GOT3 (cell line): ENCODE measurements around the gene LBX2.

ENCODE experiments used
- DNase-seq: peaks from one replicate; lab custom pipeline; 2025; ENCODE audit warnings: mixed read lengths; lab: John Stamatoyannopoulos, UW

The LBX2 gene, protein sequence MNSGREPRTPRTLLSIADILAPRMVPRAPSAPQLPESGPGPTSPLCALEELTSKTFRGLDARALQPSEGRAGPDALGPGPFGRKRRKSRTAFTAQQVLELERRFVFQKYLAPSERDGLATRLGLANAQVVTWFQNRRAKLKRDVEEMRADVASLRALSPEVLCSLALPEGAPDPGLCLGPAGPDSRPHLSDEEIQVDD

DNA sequence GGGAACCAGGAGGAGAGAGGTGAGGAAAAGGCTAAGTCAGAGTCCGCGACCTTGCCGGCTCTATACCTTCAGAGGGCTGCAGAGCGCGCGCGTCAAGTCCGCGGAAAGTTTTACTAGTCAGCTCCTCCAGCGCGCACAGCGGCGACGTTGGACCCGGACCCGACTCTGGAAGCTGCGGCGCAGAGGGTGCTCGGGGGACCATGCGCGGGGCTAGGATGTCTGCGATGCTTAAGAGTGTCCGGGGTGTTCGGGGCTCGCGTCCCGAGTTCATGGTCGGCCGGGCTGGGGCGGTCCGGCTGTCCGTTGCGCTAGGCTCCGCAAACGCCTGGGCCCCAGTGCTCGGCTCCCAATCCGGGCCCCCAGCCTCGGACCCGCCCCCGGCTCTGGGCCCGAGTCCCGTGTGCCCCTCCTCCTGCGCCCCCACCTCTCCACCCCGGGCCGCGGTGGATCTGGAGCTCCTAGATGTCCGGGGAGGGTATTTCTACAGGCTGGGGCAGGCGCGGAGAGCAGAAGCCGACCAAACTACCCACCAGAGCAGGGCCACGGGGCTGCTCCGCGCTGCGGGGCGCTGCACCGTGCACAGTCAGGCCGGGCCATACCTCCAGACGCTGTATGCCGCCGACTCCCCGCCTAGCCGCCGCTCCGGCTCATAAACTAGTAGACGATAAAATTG lies at the start of gene LBX2:
Gene LBX2 (minus strand): TSS at position 337 of the 673 bp plus-strand sequence. CDS start 66 bp downstream, at position 271.
- DNase-seq = no peak

DNA sequence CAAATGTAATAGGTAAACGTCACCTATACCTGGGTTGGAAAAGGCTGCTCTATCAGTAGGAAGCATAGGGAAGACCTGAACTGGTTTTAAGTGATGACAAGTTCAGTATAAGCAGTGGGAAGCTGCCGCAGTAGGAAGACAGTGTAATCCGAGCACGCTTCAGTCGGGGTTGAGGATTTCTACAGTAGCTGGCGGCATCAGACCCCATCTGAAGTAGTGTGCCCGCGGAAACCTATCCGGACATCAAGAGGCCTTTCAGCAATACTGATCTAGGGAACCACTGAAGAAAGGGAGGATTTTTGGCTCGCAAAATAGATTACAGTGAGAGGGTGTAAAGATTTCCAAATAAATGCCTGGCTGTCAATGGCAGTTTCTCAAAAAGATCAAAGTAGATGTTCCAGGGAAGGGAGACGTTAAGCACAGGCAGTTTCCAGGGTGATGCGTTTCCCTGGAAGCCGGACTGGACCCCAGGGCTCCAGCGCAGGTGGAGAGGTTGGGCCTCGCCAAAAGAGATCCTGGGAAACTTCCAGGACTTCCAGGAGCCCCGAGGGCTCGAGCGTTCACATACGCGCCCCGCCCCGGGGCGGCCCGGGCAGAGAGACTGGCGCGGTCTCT lies 49.0 kb upstream of the LBX2 start:
- no peak for DNase-seq

DNA sequence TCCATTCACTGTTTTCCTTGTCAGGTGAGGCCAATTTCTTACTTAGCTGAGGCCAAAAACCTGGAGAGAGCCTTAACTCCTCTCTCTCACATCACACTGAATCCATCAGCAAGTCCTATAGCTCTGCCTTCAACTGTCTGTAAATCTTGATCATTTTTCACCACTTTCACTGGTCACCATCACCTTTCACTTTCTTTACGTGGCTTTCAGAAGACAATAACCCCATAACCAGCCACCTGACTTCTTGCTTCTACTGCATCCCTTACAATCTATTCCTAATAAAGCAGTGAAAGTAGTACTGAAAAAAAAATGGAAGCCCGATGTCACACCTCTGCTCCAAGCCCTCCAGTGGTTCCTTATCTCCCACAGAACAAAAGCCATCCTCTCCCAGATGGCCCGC lies 46.6 kb upstream of the LBX2 start:
- DNase-seq = no peak

DNA sequence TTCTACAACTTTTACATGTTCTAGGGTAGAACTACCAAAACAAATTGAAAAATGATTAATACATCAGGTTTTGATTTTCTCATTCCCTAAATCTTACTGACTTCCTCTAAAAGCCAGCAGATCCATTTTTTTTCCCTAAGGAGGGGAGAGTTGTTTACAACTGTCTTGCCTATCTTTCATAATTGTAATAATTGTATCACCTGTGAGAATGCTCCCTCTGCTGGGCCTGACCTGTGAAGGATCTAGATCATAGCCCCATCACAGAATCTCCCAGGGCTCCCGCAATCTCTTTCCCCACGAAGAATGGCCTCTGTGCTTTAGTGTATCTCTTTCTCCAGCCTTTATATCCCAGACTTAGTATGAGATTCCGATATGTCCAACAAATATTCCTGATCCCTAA lies 45.2 kb upstream of the LBX2 start:
- no peak for DNase-seq

DNA sequence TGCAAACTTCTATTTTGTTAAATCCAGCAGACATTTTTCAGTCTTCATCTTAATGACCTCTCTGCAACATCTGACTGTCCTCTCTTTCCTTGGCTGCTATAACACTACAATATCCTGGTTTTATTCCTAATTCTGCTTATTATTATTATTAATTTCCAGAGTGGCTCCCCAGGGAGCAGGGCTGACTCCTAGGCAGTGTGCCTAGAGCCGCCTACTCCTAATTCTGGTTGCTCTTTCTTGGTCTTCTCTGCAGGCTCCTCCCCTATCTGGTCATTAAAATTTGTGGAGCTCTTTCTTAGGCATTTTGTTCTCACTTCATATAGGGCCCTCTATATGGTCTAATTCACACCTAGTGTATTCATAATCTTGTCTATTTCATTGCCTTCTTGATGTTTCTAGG lies 43.6 kb upstream of the LBX2 start:
- DNase-seq = no peak

DNA sequence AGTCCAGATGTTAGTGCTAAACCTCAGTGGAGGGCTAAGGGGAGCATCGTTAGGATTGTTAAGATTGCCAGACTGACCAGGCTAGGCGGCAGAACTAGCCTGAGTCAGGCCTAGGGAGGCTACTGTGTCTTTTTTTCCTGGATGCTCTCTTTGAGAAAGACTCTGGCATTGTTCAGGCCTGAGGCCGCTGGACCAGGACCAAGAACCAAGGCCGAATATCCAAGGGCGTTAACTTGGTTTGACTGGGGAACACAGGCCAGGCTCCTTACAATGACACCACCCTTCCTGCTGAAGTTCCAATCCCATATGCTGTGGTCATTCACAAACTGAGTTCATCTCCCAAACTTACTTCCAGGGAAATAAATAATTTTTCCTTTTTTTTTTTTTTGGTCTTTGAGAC lies 40.9 kb upstream of the LBX2 start:
- no peak for DNase-seq

DNA sequence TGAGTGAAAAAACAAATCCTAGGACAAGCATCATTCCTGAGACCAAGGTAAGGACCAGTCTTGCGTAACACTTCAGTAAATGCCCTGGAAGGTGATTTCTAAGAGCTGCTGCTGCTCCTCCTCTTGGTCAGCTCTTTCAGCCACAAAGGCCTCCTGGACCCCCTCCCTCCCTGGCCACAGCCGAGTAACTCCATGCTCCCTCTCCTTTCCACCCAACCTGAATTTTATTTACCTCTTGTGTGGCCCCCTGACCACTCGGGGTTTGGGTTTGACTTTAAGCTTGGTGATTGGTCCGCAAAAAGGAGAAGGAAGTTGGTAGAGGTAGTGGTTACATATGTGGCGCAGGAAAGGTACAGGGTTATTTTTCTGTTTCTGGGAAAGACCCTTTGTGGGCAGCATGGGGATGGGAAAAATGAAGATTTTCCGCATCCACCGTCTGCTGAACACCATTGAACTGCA lies 39.5 kb upstream of the LBX2 start:
- DNase-seq = no peak

DNA sequence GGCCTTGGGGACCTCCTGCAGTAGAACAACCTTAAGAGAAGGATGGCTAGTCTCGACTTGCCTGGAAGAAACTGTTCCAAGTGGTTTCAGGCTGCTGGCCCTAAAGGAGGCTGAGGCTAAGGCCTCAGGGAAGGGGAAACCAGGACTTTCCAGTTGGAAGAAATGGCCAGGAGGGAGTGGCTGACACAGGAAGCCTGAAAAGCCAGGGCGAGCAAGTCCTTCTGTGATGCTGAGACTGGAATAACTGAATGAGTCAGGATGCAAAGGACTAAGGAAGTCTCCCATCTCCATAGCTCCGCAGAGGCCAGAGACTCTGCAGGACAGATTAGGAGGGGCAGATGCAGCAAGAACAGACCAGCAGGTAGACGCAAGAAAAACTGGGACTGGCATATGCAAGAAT lies 37.7 kb upstream of the LBX2 start:
- DNase-seq = no peak

DNA sequence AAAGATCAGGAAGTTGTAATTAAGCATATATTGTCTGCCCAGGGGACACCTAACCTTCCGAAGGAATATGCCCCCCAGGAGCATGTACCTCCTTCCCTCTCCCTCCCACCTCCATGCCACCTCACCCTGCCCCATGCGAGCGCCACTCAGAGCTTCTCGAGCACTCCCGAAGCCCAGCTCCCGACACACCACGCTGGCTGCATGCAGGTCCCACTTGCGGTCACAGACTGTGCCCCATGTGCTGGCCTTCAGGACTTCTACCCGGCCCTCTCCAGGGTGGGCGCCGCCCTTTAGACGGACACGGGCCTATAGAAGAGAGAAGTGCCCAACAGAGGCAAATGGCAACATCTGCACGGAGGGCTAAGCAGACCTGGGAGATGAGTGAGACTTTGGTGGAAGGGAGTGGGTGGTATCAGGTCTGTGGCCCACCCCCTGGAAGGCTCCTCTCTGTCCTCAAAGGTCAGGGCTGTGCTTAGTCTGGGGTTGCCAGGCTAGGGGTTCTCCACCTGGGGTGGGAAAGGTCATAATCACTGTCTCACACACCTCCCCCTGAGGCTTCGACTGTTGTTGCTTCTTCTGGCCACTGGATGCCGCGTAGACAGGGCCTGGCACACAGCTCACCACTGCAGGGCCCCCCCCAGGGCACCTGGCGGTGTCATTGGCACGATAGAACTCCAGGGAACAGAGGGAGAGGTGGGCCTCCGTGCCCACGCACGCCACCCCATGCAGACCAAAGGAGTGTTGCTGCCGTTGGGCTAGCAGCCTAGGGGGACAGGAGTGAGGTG lies 37.0 kb upstream of the LBX2 start:
- DNase-seq = no peak

DNA sequence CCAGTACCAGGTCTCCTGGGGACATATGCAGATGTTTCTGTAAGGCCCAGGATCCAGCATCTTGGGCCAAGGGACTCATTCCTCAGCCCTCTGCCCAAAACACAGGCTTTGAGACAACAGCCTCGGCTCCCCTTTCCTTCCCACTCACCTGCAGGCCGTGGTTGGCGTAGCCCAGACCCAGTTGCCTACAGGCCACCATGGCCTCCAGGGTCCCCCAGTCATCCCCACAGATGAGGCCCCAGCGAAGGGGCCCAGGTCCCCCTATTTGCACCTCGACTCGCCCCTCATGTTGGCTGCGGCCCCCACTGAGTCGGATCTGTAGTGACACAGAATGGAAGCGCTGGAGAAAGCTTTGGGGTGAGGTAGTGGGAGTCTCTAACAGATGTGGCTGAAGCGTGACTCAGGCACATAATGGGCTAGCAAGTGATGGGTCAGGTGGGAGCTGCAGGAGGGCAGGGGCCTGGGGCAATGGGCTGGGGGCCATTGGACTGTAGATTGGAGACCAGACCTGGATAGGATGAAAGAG lies 36.1 kb upstream of the LBX2 start:
- DNase-seq = no peak

DNA sequence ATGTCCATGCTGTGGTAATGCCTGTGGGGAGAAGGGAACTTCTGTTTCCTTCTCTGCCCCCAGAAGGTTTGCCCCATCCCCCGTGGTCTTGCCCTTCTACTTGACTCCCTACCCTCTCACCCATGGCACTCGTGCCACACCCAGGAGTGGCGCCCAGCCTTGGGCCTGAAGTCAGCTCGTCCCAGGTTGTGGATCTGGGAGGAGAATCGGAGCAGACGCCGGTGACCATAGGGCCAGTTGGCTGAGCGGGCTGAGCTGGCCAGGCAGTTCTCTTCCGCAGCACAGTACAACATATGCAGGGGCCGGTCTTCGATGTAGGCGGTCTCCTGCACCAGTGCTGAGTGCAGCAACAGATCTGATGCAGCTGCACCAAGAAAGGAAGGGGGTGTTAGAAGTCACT lies 35.0 kb upstream of the LBX2 start:
- DNase-seq = no peak

DNA sequence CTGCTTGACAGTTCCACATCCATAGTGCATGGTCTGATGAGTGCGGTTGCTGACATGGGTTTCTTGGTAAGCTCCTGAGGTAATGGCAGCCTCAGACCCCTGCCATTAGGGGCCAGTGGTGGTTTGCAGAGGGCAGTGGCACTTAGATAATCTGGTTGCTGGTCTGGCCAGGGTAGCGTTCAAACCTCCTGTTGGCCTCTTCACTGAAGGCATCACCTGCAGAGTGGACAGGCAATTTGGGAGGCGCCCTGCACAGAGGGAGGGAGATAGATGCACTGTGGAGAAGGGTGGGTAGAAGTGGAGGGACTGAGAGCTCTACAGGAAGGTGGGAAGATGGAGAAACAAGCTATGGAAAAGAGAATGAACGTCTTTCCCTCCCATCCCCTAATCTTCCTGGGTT lies 34.1 kb upstream of the LBX2 start:
- DNase-seq = no peak

DNA sequence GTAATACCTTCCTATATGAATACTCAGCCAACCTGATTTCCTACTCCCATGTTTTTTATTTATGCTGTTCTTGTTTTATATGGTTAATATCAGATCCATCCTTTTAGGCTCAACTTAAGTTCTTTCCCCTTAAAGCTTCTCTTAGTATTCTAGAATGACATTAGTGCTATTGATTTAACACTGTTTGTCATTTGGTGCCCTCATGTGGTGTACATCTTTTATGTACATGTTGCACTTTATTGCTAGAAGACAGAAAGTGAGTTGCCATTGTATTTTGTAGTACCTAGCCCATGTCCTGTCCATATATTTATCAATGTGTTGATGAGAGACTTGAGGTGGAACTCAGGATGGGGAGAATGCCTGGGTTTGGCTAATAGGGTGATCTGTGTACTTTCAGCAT lies 32.8 kb upstream of the LBX2 start:
- no peak for DNase-seq

DNA sequence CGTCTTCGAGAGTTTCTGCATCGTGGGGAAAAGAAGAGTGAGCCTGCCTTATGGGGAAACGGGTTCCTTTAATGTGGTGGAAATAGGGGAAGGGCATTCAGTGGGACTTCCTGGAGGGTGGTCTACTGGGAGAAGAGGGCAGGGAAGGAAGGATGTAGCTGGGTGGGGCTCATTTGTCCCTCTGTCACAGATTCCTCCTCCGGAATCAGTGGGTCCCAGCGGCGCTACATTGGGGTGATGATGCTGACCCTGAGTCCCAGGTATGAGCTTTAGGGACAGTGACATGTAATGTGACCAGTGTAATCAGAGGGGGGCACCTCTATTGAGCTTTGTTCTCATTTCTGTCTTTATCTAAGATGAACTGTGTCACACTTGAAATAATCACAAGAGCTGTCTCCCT lies 32.3 kb upstream of the LBX2 start:
- DNase-seq = no peak

DNA sequence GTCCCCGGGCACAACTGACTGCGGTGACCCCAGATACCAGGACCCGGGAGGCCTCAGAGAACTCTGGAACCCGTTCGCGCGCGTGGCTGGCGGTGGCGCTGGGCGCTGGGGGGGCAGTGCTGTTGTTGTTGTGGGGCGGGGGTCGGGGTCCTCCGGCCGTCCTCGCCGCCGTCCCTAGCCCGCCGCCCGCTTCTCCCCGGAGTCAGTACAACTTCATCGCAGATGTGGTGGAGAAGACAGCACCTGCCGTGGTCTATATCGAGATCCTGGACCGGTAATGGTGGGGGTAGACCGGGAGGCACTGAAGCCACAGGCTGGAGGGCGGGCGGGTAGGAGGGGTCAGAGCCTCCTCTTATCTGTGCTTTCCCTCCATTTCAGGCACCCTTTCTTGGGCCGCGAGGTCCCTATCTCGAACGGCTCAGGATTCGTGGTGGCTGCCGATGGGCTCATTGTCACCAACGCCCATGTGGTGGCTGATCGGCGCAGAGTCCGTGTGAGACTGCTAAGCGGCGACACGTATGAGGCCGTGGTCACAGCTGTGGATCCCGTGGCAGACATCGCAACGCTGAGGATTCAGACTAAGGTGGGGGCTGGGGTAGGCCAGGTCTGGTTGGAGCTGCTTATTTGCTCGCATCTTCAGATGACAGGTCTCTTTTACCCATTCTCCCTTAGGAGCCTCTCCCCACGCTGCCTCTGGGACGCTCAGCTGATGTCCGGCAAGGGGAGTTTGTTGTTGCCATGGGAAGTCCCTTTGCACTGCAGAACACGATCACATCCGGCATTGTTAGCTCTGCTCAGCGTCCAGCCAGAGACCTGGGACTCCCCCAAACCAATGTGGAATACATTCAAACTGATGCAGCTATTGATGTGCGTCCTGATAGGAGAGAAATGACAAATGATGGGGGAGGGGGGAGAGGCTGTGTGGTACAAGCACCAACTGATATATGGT lies 31.1 kb upstream of the LBX2 start:
- no peak for DNase-seq

DNA sequence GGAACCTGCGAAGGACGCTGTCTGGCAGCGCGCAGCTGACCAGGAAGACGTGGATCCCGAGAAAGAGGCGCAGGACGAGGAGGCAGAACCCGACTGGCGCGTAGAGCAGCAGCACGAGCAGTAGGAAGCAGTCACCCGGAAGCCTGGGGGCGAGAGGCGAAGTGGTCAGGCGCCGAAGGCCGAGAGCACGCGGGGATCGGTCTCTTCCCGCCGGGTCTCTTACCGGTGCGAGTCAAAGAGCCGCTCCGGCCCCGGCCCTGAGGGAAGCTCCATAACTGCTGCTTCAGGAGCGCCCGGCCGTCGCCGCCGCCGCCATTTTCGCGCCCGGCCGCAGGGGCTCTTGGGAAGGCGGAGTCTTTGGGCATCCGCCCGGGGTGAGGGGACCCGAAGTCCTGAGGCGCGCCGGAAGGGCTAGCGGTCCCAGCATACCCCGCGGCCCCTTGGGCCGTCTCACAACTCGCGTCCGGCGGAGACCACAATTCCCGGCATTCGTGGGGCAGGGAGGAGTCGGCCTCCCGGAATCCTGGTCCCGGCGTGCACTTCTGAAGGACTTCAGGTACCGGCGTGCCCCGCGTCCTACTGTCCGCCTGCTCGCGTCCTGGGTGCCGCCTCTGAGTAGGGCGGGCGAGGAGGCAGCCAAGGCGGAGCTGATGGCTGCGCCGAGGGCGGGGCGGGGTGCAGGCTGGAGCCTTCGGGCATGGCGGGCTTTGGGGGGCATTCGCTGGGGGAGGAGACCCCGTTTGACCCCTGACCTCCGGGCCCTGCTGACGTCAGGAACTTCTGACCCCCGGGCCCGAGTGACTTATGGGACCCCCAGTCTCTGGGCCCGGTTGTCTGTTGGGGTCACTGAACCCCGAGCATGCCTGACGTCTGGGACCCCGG lies 30.2 kb upstream of the LBX2 start, which contains the start of the genes AUP1 and HTRA2:
Gene AUP1 (minus strand): TSS at position 350 of the 882 bp plus-strand sequence. CDS start 77 bp downstream, at position 273.
Gene HTRA2 (plus strand): TSS at position 577 of the 882 bp plus-strand sequence. CDS start 74 bp downstream, at position 651.
- DNase-seq = peak; percentile 93

DNA sequence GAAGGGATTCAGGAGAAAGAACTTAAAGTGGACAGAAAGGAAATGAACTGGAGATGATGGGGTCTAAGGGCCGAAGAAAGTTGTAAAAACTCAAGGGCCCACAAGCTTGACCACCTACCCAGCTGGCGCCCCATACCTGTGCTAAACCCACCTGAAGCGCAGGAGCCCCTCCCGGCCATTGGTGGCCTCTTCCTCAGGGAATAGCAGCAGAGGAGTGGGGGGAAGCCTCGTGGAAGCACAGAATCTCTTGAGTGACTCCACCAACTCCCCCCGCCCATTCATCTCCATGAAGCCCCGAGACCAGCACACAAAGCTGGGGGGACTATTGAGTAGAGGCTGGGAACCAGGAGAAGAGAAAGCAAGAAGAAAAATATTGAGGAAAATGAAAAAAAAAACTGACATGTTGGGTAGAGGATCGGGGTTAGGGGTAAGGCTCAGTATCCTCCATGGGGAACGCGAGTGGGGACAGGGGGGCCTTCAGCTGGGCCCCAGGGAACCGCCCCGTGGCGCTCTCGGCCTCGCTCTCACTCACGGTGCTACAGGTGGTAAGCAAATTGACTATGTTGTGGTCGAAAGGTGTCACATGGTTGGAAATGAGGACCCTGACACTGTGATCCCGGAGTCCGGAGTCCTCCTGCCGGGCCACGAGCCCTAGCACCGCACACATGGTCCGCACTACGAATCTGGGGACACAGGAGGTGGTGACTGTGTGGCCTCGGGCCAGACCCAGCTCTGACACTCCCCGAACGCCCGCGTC lies 29.4 kb upstream of the LBX2 start:
- DNase-seq = no peak

DNA sequence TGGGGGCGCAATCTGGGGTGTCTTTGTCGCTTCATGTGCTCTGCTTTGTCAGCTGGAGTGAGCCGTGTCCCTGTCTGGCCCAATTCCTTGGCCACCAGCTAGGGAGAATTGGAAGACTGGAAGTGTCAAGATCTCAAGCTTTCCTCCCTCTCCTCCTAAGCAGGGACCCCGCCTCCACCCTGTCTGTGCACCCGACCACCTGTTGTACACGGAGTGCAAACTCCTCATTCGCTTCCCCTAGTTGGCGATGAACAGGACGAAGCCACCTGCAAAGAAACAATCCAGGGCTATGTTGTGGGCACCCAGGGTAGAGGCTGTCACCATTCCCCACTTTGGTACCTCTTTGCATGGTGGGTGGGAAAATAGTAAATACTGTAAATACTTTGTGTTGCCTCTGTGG lies 28.3 kb upstream of the LBX2 start:
- DNase-seq = no peak

DNA sequence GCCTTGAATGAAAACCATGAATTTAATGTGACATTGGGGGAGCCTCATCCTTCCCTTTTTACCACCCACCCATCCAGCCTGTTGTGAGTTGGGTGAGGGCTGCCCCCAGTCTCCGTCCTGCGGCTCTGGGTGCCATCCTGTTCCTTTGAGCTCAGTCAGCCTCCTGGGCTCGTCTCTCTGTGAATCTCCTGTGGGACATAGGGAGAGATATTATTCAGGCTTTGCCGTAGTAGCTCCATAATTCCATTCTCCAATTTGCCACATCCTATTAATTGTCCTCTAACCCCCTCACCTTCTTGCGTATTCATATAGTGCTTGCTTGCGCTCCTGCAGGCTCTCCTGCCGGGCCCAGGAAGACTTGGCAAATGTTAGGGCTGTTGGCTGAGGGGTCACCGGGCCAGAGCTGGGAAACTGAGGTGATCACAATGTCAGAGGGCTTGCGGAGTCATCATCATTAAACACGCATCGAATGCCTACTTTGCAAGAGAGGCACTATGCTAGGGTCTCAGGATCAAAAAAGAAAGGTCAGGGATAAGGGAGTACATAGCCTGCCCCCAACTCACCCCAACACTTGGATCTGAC lies 27.3 kb upstream of the LBX2 start:
- no peak for DNase-seq
